ENCODE measurements around the gene SLC41A3.

Gene SLC41A3

DNA sequence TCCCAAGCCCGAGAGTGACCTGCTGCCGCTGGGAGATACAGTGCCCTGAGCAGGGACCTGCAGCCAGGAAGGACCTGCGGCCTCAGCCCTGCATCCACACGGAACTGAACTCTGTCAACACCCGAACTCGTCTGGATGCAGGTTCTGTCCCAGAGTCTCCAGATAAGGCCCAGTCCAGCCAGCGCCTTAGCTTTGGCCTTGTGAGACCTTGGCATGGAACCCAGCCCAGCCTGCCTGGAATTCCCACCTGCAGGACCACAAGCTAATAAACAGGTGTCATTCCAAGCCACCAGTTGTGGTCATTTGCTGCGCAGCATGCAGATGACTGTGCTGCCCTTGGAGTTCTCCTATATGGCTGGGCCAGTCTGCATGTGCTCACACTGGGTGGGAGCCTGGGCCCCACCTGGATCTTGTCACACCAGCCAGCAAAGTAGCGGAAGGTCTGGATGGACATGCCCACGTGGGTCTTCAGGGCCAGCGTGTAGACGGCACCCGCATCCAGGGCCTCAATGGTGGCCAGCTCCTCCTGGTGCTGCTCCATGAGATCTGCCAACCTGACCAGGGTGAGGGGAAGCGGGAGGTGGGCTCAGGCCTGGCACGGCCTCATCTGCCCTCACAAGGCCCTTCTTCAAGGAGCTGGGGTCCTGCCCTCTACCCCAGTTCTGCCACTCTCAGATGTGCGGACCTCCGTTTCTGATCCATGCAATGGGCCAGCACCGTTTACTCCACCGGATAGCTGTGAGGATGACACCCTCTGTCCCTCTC lies 47.2 kb upstream of the SLC41A3 start:
- Histone ChIP-seq H3K4me3 (ENCODE audit: low read depth in 1 of 2, low read length in 1 of 2) (no peak overlapping the region), H3K4me1 (ENCODE audit: control insufficient read depth in 1 of 2, insufficient read depth in 1 of 2, low read depth in 1 of 2, low read length in 1 of 2) (no peaks in the 10 kb centered on the region), H3K27me3 (peaks cover 6% of the 10 kb centered on the region), H3K9me3 (no peaks in the 10 kb centered on the region), H3K36me3 (no peaks in the 10 kb centered on the region), H3K27ac (no peak overlapping the region)
- TF ChIP-seq, protein P1, sequence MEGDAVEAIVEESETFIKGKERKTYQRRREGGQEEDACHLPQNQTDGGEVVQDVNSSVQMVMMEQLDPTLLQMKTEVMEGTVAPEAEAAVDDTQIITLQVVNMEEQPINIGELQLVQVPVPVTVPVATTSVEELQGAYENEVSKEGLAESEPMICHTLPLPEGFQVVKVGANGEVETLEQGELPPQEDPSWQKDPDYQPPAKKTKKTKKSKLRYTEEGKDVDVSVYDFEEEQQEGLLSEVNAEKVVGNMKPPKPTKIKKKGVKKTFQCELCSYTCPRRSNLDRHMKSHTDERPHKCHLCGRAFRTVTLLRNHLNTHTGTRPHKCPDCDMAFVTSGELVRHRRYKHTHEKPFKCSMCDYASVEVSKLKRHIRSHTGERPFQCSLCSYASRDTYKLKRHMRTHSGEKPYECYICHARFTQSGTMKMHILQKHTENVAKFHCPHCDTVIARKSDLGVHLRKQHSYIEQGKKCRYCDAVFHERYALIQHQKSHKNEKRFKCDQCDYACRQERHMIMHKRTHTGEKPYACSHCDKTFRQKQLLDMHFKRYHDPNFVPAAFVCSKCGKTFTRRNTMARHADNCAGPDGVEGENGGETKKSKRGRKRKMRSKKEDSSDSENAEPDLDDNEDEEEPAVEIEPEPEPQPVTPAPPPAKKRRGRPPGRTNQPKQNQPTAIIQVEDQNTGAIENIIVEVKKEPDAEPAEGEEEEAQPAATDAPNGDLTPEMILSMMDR (IDR thresholded peaks at IDR 0.05): no peak

DNA sequence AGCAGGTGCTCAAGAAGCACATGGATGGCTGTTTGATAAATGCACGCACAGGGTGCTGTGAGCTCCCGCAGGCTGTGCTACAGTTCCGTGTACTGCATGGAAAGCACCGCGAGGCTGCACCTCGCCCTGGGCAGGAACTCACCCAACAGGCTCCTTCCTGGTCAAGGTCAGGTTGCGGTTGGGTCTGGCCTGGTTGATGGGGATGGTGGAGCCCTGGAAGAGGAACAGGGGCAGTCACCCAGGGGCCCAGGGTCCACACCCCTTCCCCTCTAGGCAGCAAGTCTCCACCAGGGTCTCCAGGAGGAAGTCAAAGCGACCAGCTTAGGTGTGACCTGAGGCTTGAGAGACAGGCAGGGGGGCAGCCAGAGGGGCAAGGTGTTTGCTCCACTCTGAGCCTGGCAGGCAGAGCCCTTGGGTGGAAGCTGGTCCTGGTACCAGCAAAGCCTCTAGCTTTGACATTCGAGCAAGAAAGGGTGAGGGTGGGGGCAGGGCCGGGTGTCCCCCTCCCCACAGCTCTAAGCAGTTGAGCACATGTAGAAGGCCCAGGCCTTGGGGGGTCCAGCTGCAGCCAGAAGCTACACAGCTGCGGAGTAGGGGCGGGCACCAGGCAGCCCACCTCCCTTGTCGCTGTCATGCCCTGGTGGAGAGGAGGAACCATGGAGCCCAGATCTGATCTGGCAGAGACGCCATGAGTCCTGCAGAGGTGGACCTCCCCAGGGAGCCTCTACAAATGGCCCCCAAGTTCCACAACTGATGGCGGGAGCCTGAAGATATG lies 46.3 kb upstream of the SLC41A3 start:
- no peaks in the 10 kb centered on the region for H3K36me3 ChIP-seq

DNA sequence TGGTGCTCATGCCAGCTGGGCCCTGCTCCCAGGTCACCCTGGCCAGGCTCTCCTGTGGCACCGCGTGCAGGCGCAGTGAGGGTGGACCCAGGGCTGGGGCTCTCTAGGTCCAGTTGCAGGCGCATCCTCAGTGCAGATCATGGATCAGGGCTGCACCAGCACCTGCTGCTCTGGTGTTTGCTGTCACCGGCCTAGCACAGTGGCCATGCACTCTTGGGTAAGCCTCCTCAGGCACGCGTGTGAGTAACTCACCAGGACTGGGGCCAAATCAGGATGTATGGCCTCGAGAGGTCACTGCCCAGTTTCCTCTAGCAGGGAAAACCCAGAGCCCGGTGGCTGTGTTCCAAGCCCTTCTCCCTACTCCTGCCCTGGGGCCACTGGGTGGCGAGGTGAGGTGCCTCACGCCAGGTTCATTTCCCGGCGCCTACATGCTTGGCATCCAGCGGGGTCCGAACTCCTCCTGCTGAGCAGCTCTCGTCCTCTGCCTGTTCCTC lies 45.5 kb upstream of the SLC41A3 start:
- Histone ChIP-seq H3K27me3 (peaks cover 6% of the 10 kb centered on the region), H3K4me3 (ENCODE audit: low read depth in 1 of 2, low read length in 1 of 2) (no peak overlapping the region), H3K27ac (no peak overlapping the region), H3K36me3 (no peaks in the 10 kb centered on the region), H3K4me1 (ENCODE audit: control insufficient read depth in 1 of 2, insufficient read depth in 1 of 2, low read depth in 1 of 2, low read length in 1 of 2) (no peaks in the 10 kb centered on the region), H3K9me3 (no peaks in the 10 kb centered on the region)
- TF ChIP-seq, protein P1 (IDR thresholded peaks at IDR 0.05): no peak

More for the DNA sequence above, 46.3 kb upstream of the SLC41A3 start:
- Histone ChIP-seq H3K4me1 (ENCODE audit: control insufficient read depth in 1 of 2, insufficient read depth in 1 of 2, low read depth in 1 of 2, low read length in 1 of 2) (no peaks in the 10 kb centered on the region), H3K9me3 (no peaks in the 10 kb centered on the region), H3K27ac (no peak overlapping the region), H3K27me3 (peaks cover 6% of the 10 kb centered on the region), H3K4me3 (ENCODE audit: low read depth in 1 of 2, low read length in 1 of 2) (no peak overlapping the region)
- TF ChIP-seq, protein P1 (IDR thresholded peaks at IDR 0.05): no peak

DNA sequence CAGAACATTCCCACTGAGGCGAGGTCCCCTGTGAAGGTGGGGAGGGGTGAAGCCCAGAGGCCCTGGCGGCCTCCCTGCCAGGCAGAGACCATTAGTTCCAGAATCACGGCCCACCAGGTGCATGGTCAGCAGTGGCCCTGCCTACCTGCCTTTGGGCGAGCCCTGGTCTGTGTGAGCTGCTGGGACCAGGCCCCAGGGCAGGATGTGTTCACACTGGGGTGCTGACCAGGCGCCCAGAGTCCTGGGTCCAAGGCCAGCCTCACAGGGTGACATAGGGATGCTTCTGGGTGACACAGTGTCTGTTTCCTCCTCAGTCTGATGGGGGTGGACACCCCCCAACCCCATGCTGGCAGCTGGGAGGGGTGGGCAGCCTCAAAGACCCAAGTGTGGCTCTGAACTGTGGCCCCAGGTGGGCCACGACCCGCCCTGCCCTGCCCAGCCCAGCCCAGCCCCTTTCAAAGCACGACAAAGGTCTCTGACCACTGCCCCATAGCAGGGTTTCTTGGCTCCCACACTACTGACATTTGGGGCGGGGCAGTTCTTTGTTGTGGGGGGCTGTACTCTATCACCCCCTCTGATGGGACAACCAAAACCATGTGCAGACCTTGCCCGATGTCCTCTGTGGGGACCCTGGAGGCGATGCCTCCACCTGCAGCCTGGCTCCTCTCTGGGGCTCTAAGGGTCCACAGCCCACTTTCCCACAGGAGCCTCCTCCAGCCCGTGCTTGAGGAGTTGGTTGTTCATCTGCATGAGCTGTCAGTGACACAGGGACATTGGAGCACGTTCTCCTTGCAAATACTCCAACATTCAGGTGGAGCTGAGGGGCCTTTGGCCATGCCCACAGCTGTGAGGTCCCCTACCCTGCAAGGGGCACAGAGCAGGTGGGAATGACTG lies 44.8 kb upstream of the SLC41A3 start:
- H3K9me3 ChIP-seq: no peaks in the 10 kb centered on the region
- no peak overlapping the region for H3K4me3 ChIP-seq (ENCODE audit: low read depth in 1 of 2, low read length in 1 of 2)
- H3K36me3 ChIP-seq: no peaks in the 10 kb centered on the region
- no peak overlapping the region for H3K27ac ChIP-seq
- H3K4me1 ChIP-seq (ENCODE audit: control insufficient read depth in 1 of 2, insufficient read depth in 1 of 2, low read depth in 1 of 2, low read length in 1 of 2): no peaks in the 10 kb centered on the region
- TF ChIP-seq, protein P1 (IDR thresholded peaks at IDR 0.05): no peak
- H3K27me3 ChIP-seq: peaks cover 6% of the 10 kb centered on the region

DNA sequence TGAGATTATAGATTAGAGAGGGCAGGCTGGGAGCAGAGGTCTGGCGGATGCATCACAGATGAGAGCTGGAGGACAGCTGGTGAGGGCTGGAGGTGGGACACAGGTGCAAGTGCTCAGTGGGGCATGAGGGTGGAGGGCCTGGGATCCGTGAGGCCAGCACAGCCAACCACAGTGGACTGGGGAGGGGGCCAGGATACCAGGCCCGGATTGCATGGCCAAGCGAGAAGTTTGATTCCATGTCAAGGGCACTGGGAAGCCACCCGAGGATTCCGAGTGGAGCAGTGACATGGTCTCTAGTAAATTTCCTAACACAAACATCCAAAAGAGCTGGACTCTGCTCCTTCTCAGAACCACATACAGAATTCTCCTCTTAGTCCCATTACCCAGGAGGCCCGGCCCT lies 44.0 kb upstream of the SLC41A3 start:
- Histone ChIP-seq H3K36me3 (no peaks in the 10 kb centered on the region), H3K4me1 (ENCODE audit: control insufficient read depth in 1 of 2, insufficient read depth in 1 of 2, low read depth in 1 of 2, low read length in 1 of 2) (no peaks in the 10 kb centered on the region), H3K27ac (no peak overlapping the region), H3K27me3 (peaks cover 6% of the 10 kb centered on the region), H3K4me3 (ENCODE audit: low read depth in 1 of 2, low read length in 1 of 2) (no peak overlapping the region), H3K9me3 (no peaks in the 10 kb centered on the region)
- TF ChIP-seq, protein P1 (IDR thresholded peaks at IDR 0.05): no peak
